Chondrocyte (in vitro differentiated cells): ENCODE measurements around the gene SPEM1. TPM values are rescaled to one million over a fixed set of nuclear protein-coding genes. Genes with fewer than 3 reads are reported as not detected.
A peak's percentile ranks its signal among the peaks of the same experiment; 100 is the strongest.

Experiments
- DNase-seq: peaks from one replicate; pipeline ENCODE4 v3.0.0; 2021; ENCODE audit warnings: mixed read lengths, low spot score
- H3K27ac Mint-ChIP-seq: one replicate; pipeline ENCODE4 v1.8.0; 2021; ENCODE audit warnings: mild to moderate bottlenecking, moderate library complexity, mixed read lengths; ENCODE audit not compliant: unreplicated experiment
- H3K27me3 Mint-ChIP-seq: 2 replicates; pipeline ENCODE4 v1.8.0; 2021; ENCODE audit warnings: low read depth, mixed read lengths
- H3K36me3 Mint-ChIP-seq: 2 replicates; pipeline ENCODE4 v1.8.0; 2021; ENCODE audit warnings: low read depth, mixed read lengths
- H3K4me1 Mint-ChIP-seq: 2 replicates; pipeline ENCODE4 v1.8.0; 2021; ENCODE audit warnings: low read depth, mild to moderate bottlenecking, mixed read lengths
- H3K4me3 Mint-ChIP-seq: one replicate; pipeline ENCODE4 v1.8.0; 2021; ENCODE audit warnings: mild to moderate bottlenecking, moderate library complexity, mixed read lengths; ENCODE audit not compliant: unreplicated experiment
- H3K9me3 Mint-ChIP-seq: 2 replicates; pipeline ENCODE4 v1.8.0; 2021; ENCODE audit warnings: low read depth, mixed read lengths
- CTCF ChIP-seq: fragments of 200-600 bp; sonication (generic); IDR thresholded peaks from 2 replicates; pipeline ENCODE4 v1.5.0; 2021; ENCODE audit warnings: antibody characterized with exemption, mild to moderate bottlenecking, moderate library complexity
- total RNA-seq: library from RNA; stranded (reverse); gene quantifications from 3 replicates; pipeline ENCODE4 v1.2.1, GENCODE V29; 2021

The SPEM1 gene
- total RNA-seq, 1 donor from 2014 or later, result not detected

GRCh38 chr17:7393613-7394451, 26.3 kb upstream of the SPEM1 start:
- Mint-ChIP-seq H3K36me3 (peaks cover 8% of the 10 kb centered on the region), H3K4me1 (peaks cover 20% of the 10 kb centered on the region), H3K4me3 (peak overlapping the region; percentile 91), H3K27me3 (no peaks in the 10 kb centered on the region), H3K9me3 (no peaks in the 10 kb centered on the region), H3K27ac (no peak overlapping the region)
- no peak for DNase-seq
- peak; percentile 29 for TF ChIP-seq CTCF

- Mint-ChIP-seq H3K4me3 (peak within 1 kb of the TSS; percentile 91), H3K36me3 (peaks cover 6% of the 10 kb centered on the region), H3K27ac (peak within 1 kb of the TSS; percentile 86), H3K9me3 (no peaks in the 10 kb centered on the region), H3K27me3 (no peaks in the 10 kb centered on the region), H3K4me1 (peaks cover 20% of the 10 kb centered on the region)
- TF ChIP-seq CTCF, result peak; percentile 73
- DNase-seq, result no peak
Measured at GRCh38 chr17:7394452-7395191, 25.5 kb upstream of the SPEM1 start, which contains the start of gene PLSCR3. PLSCR3 (minus strand) TSS chr17:7394525; CDS start chr17:7394110, 415 bp downstream.

GRCh38 chr17:7396147-7396546, 24.0 kb upstream of the SPEM1 start:
- no peak for TF ChIP-seq CTCF
- H3K4me1 Mint-ChIP-seq, result peaks cover 20% of the 10 kb centered on the region
- no peaks in the 10 kb centered on the region for H3K9me3 Mint-ChIP-seq
- DNase-seq, result no peak
- no peak overlapping the region for H3K4me3 Mint-ChIP-seq
- H3K36me3 Mint-ChIP-seq, result peaks cover 3% of the 10 kb centered on the region
- no peaks in the 10 kb centered on the region for H3K27me3 Mint-ChIP-seq
- peak overlapping the region; percentile 36 for H3K27ac Mint-ChIP-seq

- no peak for TF ChIP-seq CTCF
- no peak overlapping the region for H3K4me3 Mint-ChIP-seq
- H3K27me3 Mint-ChIP-seq, result no peaks in the 10 kb centered on the region
- H3K4me1 Mint-ChIP-seq, result peaks cover 24% of the 10 kb centered on the region
- no peak overlapping the region for H3K27ac Mint-ChIP-seq
- no peak for DNase-seq
- no peaks in the 10 kb centered on the region for H3K9me3 Mint-ChIP-seq
- no peaks in the 10 kb centered on the region for H3K36me3 Mint-ChIP-seq
Measured at GRCh38 chr17:7398612-7399011, 21.5 kb upstream of the SPEM1 start.

- Mint-ChIP-seq H3K27me3 (no peaks in the 10 kb centered on the region), H3K27ac (peak overlapping the region; percentile 91), H3K36me3 (no peaks in the 10 kb centered on the region), H3K9me3 (no peaks in the 10 kb centered on the region), H3K4me3 (peak overlapping the region; percentile 80), H3K4me1 (peaks cover 27% of the 10 kb centered on the region)
- no peak for DNase-seq
- TF ChIP-seq CTCF, result no peak
Measured at GRCh38 chr17:7403043-7403726, 16.9 kb upstream of the SPEM1 start.
